GM18907 (cell line): ENCODE results near the gene NTRK2.
"Not testable (repeated sequence)": the region's sequence is repeated elsewhere in the genome, so short reads cannot be mapped to it uniquely, and the experiment has no call there.

Source experiments
- ATAC-seq: cut with Tn5 transposase; IDR thresholded peaks from one replicate; pipeline ENCODE4 v1.9.1; 2021; ENCODE audit warnings: mild to moderate bottlenecking, moderate library complexity; ENCODE audit not compliant: unreplicated experiment

The NTRK2 gene

GRCh38 chr9:84875193-84875592 is 205.7 kb downstream of the NTRK2 start:
- ATAC-seq: no peak

- ATAC-seq: no peak
These were observed 210.1 kb downstream of the NTRK2 start for GRCh38 chr9:84879631-84880030.

GRCh38 chr9:84880835-84881234 is 211.3 kb downstream of the NTRK2 start:
- ATAC-seq: no peak

GRCh38 chr9:84886866-84887265 is 217.3 kb downstream of the NTRK2 start:
- no peak for ATAC-seq

- no peak for ATAC-seq
These were observed 222.4 kb downstream of the NTRK2 start for GRCh38 chr9:84891924-84892323.

GRCh38 chr9:84893419-84894128 is 224.0 kb downstream of the NTRK2 start:
- ATAC-seq: no peak

- no peak for ATAC-seq
These were observed 225.3 kb downstream of the NTRK2 start for GRCh38 chr9:84894859-84895258.

GRCh38 chr9:84897362-84898094 is 228.0 kb downstream of the NTRK2 start:
- no peak for ATAC-seq

GRCh38 chr9:84898188-84898587 is 228.7 kb downstream of the NTRK2 start:
- no peak for ATAC-seq

GRCh38 chr9:84898618-84899017 is 229.1 kb downstream of the NTRK2 start:
- not testable (repeated sequence) for ATAC-seq

- no peak for ATAC-seq
These were observed 229.8 kb downstream of the NTRK2 start for GRCh38 chr9:84899326-84899725.

GRCh38 chr9:84900421-84900820 is 230.9 kb downstream of the NTRK2 start:
- no peak for ATAC-seq

GRCh38 chr9:84903963-84904362 is 234.4 kb downstream of the NTRK2 start:
- ATAC-seq: no peak

GRCh38 chr9:84916769-84917168 is 247.2 kb downstream of the NTRK2 start:
- ATAC-seq: no peak

GRCh38 chr9:84917366-84918070 is 248.0 kb downstream of the NTRK2 start:
- no peak for ATAC-seq

- no peak for ATAC-seq
These were observed 249.9 kb downstream of the NTRK2 start for GRCh38 chr9:84919440-84919839.

GRCh38 chr9:84921175-84921574 is 251.6 kb downstream of the NTRK2 start:
- no peak for ATAC-seq

- no peak for ATAC-seq
These were observed 252.5 kb downstream of the NTRK2 start for GRCh38 chr9:84922051-84922450.

- no peak for ATAC-seq
These were observed 254.7 kb downstream of the NTRK2 start for GRCh38 chr9:84924266-84924665.

- no peak for ATAC-seq
These were observed 255.8 kb downstream of the NTRK2 start for GRCh38 chr9:84925225-84925872.

GRCh38 chr9:84926793-84927192 is 257.3 kb downstream of the NTRK2 start:
- no peak for ATAC-seq
